Measurements from ENCODE around the gene TMX4. TPM values are rescaled to one million over a fixed set of nuclear protein-coding genes. Genes with fewer than 3 reads are reported as not detected.

TMX4 gene
- total RNA-seq, 4 donors from 2014 or later = 14.2 to 26.8 (median 17.6) TPM

Other genes starting within 250 kb of the TMX4 start
- not detected for gene HAO1, start 79.3 kb downstream of the TMX4 start, total RNA-seq
- gene PLCB1, start 112.5 kb upstream of the TMX4 start, total RNA-seq = 10 to 100 TPM in 2 of 4 donors, 1 to 10 TPM in 2; 4.1 to 16.2 (median 9.1) TPM